Measurements from ENCODE around the gene MSANTD1. TPM values are rescaled to one million over a fixed set of nuclear protein-coding genes. Genes with fewer than 3 reads are reported as not detected.

MSANTD1 gene
- total RNA-seq, 1 donor from 2014 or later = 2.6 TPM

GRCh38 chr4:3235581-3235980, 13.4 kb upstream of the MSANTD1 start:
- H3K27me3 Mint-ChIP-seq (ENCODE audit: unreplicated experiment) = peaks cover 11% of the 10 kb centered on the region
- no peak for TF ChIP-seq CTCF (IDR thresholded peaks at IDR 0.05; ENCODE audit: partially characterized antibody, unreplicated experiment)
- no peak overlapping the region for H3K4me3 Mint-ChIP-seq (ENCODE audit: unreplicated experiment)
- peaks cover 5% of the 10 kb centered on the region for H3K36me3 Mint-ChIP-seq (ENCODE audit: unreplicated experiment)
- peaks cover 14% of the 10 kb centered on the region for H3K9me3 Mint-ChIP-seq (ENCODE audit: unreplicated experiment)
- DNase-seq = no peak
- peaks cover 10% of the 10 kb centered on the region for H3K4me1 Mint-ChIP-seq (ENCODE audit: low read depth, unreplicated experiment)
- no peak overlapping the region for H3K27ac Mint-ChIP-seq (ENCODE audit: unreplicated experiment)

- Mint-ChIP-seq H3K27me3 (ENCODE audit: unreplicated experiment) (peaks cover 12% of the 10 kb centered on the region), H3K27ac (ENCODE audit: unreplicated experiment) (no peak overlapping the region), H3K4me1 (ENCODE audit: low read depth, unreplicated experiment) (peaks cover 19% of the 10 kb centered on the region), H3K36me3 (ENCODE audit: unreplicated experiment) (peaks cover 5% of the 10 kb centered on the region), H3K4me3 (ENCODE audit: unreplicated experiment) (no peak overlapping the region), H3K9me3 (ENCODE audit: unreplicated experiment) (peaks cover 13% of the 10 kb centered on the region)
- DNase-seq = no peak
- no peak for TF ChIP-seq CTCF (IDR thresholded peaks at IDR 0.05; ENCODE audit: partially characterized antibody, unreplicated experiment)
Observed at GRCh38 chr4:3236326-3236878, 12.6 kb upstream of the MSANTD1 start.

- Mint-ChIP-seq H3K9me3 (ENCODE audit: unreplicated experiment) (peaks cover 9% of the 10 kb centered on the region), H3K4me1 (ENCODE audit: low read depth, unreplicated experiment) (peaks cover 21% of the 10 kb centered on the region), H3K4me3 (ENCODE audit: unreplicated experiment) (peak overlapping the region; percentile 49), H3K27me3 (ENCODE audit: unreplicated experiment) (peaks cover 13% of the 10 kb centered on the region), H3K36me3 (ENCODE audit: unreplicated experiment) (peaks cover 9% of the 10 kb centered on the region), H3K27ac (ENCODE audit: unreplicated experiment) (peak overlapping the region; percentile 81)
- no peak for TF ChIP-seq CTCF (IDR thresholded peaks at IDR 0.05; ENCODE audit: partially characterized antibody, unreplicated experiment)
- DNase-seq = no peak
Observed at GRCh38 chr4:3237266-3237665, 11.7 kb upstream of the MSANTD1 start.

GRCh38 chr4:3237712-3238560, 11.0 kb upstream of the MSANTD1 start:
- Mint-ChIP-seq H3K9me3 (ENCODE audit: unreplicated experiment) (peaks cover 9% of the 10 kb centered on the region), H3K36me3 (ENCODE audit: unreplicated experiment) (peaks cover 16% of the 10 kb centered on the region), H3K4me1 (ENCODE audit: low read depth, unreplicated experiment) (peaks cover 23% of the 10 kb centered on the region), H3K27me3 (ENCODE audit: unreplicated experiment) (peaks cover 14% of the 10 kb centered on the region), H3K4me3 (ENCODE audit: unreplicated experiment) (peak overlapping the region; percentile 49), H3K27ac (ENCODE audit: unreplicated experiment) (peak overlapping the region; percentile 81)
- no peak for DNase-seq
- TF ChIP-seq CTCF (IDR thresholded peaks at IDR 0.05; ENCODE audit: partially characterized antibody, unreplicated experiment) = no peak

GRCh38 chr4:3238721-3239120, 10.2 kb upstream of the MSANTD1 start:
- TF ChIP-seq CTCF (IDR thresholded peaks at IDR 0.05; ENCODE audit: partially characterized antibody, unreplicated experiment) = no peak
- Mint-ChIP-seq H3K4me1 (ENCODE audit: low read depth, unreplicated experiment) (peaks cover 25% of the 10 kb centered on the region), H3K36me3 (ENCODE audit: unreplicated experiment) (peaks cover 16% of the 10 kb centered on the region)

More at GRCh38 chr4:3238721-3239120, 10.2 kb upstream of the MSANTD1 start:
- peaks cover 9% of the 10 kb centered on the region for H3K9me3 Mint-ChIP-seq (ENCODE audit: unreplicated experiment)
- peaks cover 13% of the 10 kb centered on the region for H3K27me3 Mint-ChIP-seq (ENCODE audit: unreplicated experiment)
- DNase-seq = no peak
- no peak overlapping the region for H3K4me3 Mint-ChIP-seq (ENCODE audit: unreplicated experiment)
- no peak overlapping the region for H3K27ac Mint-ChIP-seq (ENCODE audit: unreplicated experiment)
